GM21360 (cell line): ENCODE results near the gene UGT1A10.

Experiments
- ATAC-seq: cut with Tn5 transposase; IDR thresholded peaks from one replicate; pipeline ENCODE4 v1.9.1; 2021; ENCODE audit warnings: mild to moderate bottlenecking, moderate library complexity; ENCODE audit not compliant: unreplicated experiment

Gene UGT1A10

DNA sequence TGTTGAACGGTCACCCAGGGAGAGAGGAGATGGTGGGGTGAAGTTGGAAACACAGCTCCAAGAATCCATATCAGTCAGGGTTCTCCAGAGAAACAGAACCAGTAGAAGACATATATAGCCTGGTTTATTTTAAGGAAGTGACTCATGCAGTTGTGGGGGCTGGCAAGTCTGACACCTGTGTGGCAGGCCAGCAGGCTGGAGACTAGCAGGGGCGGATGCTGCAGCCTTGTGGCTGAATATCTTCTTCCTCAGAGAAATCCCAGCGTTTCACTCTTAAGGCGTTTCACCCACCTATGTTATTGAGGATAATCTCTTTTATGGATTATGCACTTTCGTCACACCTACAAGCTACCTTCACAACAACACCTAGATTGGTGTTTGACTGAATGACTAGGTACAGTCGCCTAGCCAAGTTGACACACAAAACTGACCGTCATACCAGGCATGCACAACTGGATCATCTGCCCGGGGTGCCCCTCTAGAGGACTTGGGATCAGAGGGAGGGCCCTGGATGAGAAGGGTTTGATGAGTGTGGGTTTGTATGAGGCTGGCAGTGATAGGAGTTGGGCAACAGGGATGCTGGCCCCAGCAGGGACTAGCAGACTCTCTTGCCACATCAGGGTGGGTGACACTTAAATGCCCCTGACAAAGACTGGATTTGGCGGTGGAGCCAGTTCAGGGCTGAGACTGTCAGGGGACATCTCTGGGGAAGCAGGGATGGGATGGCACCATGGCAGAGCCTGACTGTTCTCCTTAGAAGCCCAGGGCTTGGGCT is 165.3 kb downstream of the UGT1A10 start:
- ATAC-seq: no peak

DNA sequence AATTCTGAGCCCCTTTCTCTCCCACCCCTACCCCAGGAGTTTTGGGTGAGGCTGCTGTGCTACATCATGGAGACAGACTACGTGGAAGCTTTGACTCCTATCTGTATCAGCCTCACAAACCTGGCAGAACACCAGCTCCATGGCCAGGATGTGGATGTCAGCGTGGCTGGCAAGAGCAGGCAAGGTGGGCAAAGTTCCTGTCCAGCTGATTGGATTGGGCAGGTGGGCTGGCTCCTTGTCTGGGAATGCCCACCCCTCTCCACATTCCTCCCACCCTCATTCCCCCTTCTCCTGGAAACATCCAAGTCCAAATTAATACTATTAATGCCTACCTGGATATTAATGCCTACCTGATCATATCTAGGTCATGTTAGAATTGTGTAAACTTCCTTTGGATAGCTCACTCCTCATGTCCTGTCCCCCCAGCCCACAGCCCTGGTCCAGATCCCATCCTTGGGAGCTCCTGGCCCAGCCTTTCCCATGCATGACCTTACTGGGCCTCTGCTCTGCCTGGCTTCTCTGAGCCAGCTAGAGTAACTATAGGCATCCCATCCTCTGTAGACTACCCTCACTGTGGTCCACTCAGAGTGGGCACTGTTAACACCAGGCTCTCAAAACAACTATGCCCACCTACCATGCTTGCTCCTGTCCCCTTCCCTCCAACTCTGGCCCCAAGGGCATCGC is 166.0 kb downstream of the UGT1A10 start:
- ATAC-seq: no peak

DNA sequence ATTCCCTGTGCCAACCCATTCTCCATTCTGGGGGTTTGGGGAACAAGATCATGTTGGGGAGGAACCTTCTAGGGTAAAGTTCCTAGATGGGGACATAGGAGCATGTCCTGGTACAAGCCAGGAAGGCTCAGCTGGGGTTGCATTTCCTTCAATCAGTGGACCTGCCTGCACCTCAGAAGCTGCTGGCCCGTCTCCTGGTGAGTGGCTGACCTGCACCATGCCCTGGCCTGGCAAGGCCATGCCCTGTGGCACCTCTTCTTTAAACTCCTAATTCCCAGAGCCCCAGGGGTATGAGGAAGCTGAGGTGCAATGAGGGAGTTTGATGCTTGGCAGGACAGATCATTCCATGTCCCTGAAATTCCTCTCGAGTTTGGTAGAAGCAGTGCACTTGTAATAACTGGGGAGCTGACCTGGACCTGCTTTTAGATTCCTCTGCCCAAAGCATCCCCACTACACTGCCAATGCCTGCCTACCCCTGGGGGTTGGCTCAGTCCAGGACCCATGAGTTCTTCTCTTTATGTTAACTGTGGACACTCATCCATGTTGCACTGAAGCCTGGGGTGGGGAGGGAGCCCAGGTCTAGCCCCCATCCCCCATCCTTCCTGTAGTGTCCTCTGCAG is 167.2 kb downstream of the UGT1A10 start:
- no peak for ATAC-seq

DNA sequence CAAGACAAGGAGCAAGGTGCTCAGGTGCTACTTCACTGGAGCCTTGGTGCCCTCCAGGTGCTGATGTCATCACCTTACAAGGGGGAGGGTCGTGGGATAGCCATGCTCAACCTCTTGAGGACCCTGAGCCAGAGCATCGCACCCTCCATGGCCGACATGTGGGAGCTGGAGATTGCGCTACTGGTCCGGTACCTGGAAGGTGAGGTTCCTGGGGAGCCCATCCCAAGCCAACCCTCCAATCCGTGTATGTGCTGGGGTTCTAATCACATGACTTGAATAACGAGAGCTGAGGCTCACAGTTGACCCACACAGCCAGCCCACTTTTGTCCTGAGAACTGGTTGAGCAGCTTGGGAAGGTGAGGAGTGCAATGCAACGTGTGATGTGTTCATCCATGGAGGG is 167.7 kb downstream of the UGT1A10 start:
- ATAC-seq: no peak

DNA sequence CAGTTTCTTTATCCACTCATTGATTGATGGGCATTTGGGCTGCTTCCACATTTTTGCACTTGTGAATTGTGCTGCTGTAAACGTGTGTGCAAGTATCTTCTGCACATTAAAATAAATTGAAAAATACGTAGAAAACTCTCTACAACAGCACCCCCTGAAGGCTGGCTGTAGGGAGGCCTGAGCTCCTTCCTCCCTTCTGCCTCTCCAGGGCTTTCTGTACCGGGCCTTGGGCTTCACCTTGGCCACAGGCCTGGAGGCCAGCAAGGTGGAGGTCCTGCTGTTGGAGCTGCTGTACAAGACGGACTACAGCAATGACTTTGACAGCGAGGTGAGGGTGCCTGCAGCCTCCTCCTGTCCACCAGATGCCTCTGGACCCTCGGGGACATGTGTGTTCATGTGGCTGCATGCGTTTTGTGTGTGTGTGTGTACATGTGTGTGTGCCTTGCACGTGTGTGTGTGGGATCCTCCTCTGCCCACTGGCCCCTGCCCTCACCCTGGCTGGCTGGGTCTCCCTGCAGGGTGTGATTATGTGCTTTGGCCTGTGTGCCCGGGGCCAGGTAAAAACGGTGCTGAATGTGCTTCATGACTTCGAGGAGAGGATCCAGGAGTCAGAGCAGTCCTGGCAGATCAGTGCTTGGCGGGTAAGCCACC is 171.1 kb downstream of the UGT1A10 start:
- no peak for ATAC-seq

DNA sequence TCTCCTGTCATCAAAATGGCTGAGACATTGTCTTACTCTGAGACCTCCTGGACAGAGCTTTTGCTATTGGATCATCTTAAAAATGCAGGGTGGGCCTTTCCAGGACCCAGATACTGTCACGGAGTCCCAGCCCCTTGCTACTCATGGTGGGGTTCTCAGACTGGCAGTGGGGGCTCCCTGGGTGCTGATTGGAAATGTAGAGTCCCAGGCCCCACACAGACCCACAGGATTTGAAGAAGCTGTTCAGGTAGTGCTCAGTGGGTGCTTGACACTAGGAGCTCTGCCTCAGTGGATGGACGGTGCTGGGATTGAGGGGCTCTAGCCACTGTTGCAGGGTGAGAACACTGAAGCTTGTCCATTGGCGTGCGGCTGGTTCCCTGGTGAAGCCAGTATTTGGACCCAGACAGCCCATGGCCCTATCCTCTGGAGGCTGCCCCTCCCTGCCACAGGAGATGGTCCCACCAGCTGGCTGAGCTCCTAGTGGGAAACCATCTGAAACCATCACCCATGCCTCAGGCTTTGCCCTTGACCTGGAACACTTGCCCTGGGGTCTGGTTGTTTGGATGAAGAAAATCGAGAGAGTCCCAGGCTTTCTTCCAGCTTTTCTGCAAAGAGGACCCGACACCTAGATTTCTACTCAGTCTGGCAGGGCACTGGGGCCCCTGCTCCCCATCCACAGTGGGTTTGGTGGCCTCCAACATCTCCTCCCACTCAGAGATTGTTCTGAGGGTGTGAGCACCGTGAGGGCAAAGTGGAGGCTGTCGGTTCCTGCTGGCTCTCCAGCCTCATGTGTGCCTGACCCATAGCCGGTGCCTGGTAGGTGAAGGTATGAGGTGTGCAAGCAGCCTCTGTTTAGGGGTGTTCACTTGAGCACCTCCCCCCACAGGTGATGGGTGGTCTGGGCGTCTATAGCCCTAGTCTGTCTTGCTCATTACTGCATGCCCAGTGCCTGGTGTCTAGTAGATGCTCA is 172.0 kb downstream of the UGT1A10 start:
- ATAC-seq: no peak

DNA sequence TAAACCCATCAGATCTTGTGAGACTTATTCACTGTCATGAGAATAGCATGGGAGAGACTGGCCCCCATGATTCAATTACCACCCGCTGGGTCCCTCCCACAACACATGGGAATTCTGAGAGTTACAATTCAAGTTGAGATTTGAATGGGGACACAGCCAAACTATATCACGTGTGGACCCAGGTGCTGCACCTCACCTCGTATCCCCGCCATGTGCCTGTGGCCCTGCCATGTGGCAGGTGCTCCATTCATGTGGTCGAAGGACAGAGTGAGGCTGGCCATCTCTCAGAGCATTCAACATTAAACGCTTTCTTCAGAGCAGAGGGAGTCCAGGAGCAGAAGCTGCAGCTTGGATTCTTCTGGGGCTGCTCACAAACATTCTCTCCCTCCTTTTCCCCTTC is 174.1 kb downstream of the UGT1A10 start:
- no peak for ATAC-seq

GRCh38 chr2:233811087-233811486 is 174.8 kb downstream of the UGT1A10 start:
- no peak for ATAC-seq

DNA sequence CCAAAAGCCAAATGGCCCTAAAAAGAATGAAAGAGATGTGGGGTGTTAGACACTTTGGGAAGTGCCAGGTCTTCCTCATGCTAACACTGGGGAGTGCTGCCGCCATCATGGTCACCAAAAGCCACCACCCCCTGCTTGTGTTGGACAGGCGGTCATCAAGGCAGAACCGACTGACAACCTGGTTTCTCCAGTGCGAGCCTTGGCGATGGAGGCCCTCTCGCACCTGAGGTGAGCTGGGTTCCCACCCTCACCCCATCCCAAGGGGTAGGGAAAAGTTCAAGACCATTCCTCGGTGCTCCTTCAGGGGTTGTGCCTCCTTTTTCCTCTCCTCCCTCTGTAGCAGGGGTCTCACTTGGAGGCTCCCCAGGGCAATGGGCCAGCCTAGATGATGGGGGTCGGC is 175.5 kb downstream of the UGT1A10 start:
- no peak for ATAC-seq

GRCh38 chr2:233813236-233814055 is 177.2 kb downstream of the UGT1A10 start:
- no peak for ATAC-seq

DNA sequence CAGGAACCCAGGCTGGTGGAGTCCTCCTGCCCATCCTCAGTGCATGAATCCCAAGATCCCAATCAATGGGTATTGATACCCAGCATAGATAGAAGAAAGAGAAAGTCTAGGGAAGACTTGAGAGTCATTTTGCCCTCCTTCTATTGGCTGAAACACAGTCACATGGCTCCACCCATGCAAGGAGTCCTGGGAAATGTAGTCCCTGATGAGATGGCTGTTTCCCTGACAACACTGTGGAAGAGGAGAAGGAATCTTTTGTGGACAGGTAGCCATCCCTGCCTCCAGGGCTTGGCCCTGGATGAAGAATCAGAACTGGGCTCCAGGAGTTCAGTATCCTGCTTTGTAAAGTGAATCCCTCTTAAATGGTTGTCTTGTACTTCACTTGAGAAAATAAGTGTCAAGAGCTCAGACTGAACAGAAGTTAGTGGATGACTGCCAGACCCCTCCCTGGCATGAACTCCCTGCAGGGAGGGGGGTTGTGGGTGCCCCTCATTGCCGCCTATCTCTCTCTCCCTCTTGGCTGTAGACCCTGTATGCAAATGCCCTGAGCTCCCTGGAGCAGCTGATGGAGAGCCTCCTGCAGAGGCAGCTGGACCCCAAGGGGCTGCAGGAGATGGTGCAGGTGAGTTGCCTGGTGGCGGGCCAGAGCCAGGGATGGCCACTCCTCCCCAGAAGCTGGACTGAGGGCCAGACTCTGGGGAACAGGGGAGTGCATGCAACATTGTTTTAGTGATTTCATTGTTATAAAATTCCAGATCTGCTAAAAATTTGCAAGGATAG is 178.0 kb downstream of the UGT1A10 start:
- ATAC-seq: no peak

- ATAC-seq: no peak
Measured at GRCh38 chr2:233815861-233816260, 179.6 kb downstream of the UGT1A10 start.

DNA sequence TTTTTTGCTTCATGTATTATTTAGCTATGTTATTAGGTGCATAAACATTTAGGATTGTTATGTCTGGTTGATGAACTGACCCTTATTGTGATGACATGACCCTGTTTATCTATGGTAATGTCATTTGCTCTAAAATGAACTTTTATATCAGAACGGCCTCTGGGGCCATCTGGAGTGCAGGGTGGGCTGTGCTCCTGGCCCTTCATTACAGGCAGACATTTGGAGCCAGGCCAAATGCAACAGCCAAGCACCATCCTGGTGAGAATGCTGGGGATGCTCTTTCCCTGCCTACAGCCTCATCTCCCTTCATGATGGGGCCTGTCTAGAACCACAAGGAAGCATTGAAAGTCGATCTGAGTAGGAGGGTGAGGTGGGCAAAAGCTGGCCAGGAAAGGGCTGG is 180.1 kb downstream of the UGT1A10 start:
- ATAC-seq: no peak

- ATAC-seq: no peak
Measured at GRCh38 chr2:233816771-233817170, 180.5 kb downstream of the UGT1A10 start.

GRCh38 chr2:233817361-233817911 is 181.2 kb downstream of the UGT1A10 start:
- no peak for ATAC-seq

GRCh38 chr2:233817995-233818638 is 181.9 kb downstream of the UGT1A10 start:
- no peak for ATAC-seq

DNA sequence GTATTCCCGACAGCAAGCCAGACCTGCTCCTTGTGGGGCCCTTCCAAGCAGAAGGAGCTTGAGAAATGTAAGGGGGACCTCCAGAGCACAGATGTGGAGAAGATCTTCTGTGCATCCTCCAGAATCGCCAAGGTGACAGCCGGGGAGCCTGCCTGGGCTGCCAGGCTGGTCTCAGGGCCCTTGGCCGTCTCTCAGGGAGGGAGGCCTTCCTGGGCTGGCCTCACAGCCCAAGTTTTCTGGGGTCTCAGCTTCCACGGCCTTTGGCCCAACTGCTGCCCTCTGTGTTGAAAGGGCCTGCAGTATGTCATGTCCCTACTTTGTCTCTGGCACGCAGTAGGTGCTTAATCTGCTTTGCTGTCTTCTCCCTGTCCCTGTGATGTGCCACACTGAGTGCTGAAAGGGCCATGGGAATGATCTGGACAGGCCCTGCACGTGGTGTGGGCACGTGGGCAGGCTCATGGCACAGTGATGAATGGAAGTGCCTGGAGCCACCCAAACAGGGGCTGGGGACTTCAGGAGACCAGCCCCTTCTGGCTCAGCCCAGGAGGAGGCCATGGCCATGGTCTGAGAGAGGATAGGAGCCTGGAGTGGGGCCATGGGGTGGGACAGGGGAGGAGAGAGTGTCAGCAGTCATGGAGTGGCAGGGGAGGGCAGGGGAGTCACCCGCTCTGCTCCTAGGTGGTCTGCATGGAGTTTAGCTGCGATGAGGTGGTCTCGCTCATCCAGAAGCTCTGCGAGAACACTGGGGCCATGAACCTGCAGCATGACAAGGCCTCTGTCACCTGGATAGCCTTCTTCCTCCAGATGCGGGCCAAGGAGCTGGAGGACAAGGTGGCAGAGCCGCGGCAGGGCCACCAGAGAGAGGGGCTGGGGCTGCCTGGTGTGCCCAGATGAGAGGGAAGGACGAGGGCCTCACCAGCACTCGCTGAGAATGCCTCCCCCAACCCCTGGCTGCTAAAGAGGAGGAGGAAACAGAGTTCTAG is 182.7 kb downstream of the UGT1A10 start:
- no peak for ATAC-seq
